Measurements from ENCODE around the gene GRIN3B.

- no peak for TF ChIP-seq CTBP1 (IDR thresholded peaks at IDR 0.05; ENCODE audit: borderline replicate concordance)
- TF ChIP-seq ZNF707 (CRISPR knock-in tag; conservative IDR thresholded peaks at IDR 0.05) = no peak
- no peak for TF ChIP-seq SMARCB1 (IDR thresholded peaks at IDR 0.05; ENCODE audit: insufficient read length, low read depth)
- TF ChIP-seq ARID4B (CRISPR knock-in tag; IDR thresholded peaks at IDR 0.05) = no peak
- TF ChIP-seq ELF1 (tag; IDR thresholded peaks at IDR 0.05) = no peak
- no peak for TF ChIP-seq HINFP (tag; conservative IDR thresholded peaks at IDR 0.05; ENCODE audit: low read depth)
Observed at GRCh38 chr19:956766-957440, 43.3 kb upstream of the GRIN3B start.

Measured in K562 (cell line).